Measurements from ENCODE around the gene AURKA. TPM values are rescaled to one million over a fixed set of nuclear protein-coding genes. Genes with fewer than 3 reads are reported as not detected.

AURKA gene
- total and polyA plus RNA-seq, 2 of the 8 experiments (the other 6 are each of a cell fraction or from before 2014, with no cell fraction given): 45.8 to 84.8 TPM

DNA sequence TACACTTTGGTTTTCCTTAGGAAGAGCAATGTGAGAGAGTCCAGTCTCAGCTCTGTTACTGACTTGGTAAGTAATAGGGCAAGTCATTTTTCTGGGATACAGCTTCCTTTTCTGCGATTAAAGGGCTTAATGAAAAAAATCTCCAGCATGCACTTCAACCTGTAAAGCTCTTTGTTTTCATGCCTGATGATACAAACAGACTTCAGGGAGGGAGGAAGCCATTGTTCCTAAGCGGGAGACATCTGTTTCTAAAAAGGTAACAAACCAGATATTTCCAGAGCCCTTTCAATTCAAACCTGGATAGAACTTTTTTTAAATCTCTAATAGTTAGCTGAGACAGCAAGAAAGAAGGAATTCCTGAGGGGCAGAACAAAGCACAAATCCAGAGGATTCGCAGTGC lies 14.9 kb upstream of the AURKA start:
- POLR2A ChIA-PET (ENCODE audit: partially characterized antibody): interaction anchor here (1.0 to 2.0 kb wide), 3 partner anchors 11 to 19 kb away, joined by 3 to 6 read pairs (median 3); no protein-coding TSS in a partner anchor
- Histone ChIP-seq H4K20me1 (replicated peaks in 1 of 2; ENCODE audit: control insufficient read depth in 1 of 2, insufficient read depth in 2 of 2, low read length in 2 of 2) (peaks cover 2 to 3% of the 10 kb centered on the region in 2 experiments), H3K4me1 (replicated peaks in 1 of 4; ENCODE audit: control insufficient read depth in 3 of 4, insufficient read depth in 4 of 4, low read length in 3 of 4) (no peaks in the 10 kb centered on the region), H2BK120ac (replicated peaks; ENCODE audit: low read depth, low read length) (no peak overlapping the region), H4K8ac (ENCODE audit: extremely low read depth, insufficient read depth, low read length) (no peak overlapping the region), H3K18ac (ENCODE audit: extremely low read depth, low read length) (no peak overlapping the region), H2BK20ac (ENCODE audit: low read length) (no peak overlapping the region), H3K14ac (ENCODE audit: insufficient read length) (no peak overlapping the region), H3K4me2 (ENCODE audit: insufficient read depth in 1 of 2, low read depth in 2 of 2, low read length in 2 of 2) (no peak overlapping the region), H3K4ac (replicated peaks; ENCODE audit: insufficient read length, low read depth, low read length) (no peak overlapping the region), H3K27ac (ENCODE audit: low read depth, low read length) (no peak overlapping the region), H3K9me3 (ENCODE audit: insufficient read depth in 2 of 2, low read depth in 1 of 2, low read length in 1 of 2) (no peaks in the 10 kb centered on the region), H4K91ac (replicated peaks; ENCODE audit: insufficient read length, low read length) (no peak overlapping the region), H3K23me2 (ENCODE audit: low read depth, low read length) (no peaks in the 10 kb centered on the region), H2BK15ac (ENCODE audit: low read length) (no peak overlapping the region), H3K9ac (replicated peaks in 1 of 4; ENCODE audit: extremely low read depth in 1 of 4, low read depth in 3 of 4, low read length in 3 of 4) (no peak overlapping the region), H2AFZ (ENCODE audit: low read length) (no peak overlapping the region), H3K56ac (replicated peaks; ENCODE audit: insufficient read length, low read depth, low read length) (no peak overlapping the region), H2AK5ac (ENCODE audit: low read depth, low read length) (no peak overlapping the region), H3K79me2 (ENCODE audit: control insufficient read depth in 1 of 2, insufficient read depth in 2 of 2, low read length in 2 of 2) (peaks cover 0 to 6% of the 10 kb centered on the region in 2 experiments; a peak in 2 of 4 replicates), H2BK5ac (ENCODE audit: low read depth, low read length) (no peak overlapping the region), H3K79me1 (ENCODE audit: low read depth, low read length) (no peaks in the 10 kb centered on the region; the same call in 1 of the 2 replicates), H2BK12ac (ENCODE audit: low read depth, low read length) (no peak overlapping the region), H3K23ac (ENCODE audit: insufficient read length) (no peak overlapping the region), H3K36me3 (ENCODE audit: control insufficient read depth in 2 of 4, insufficient read depth in 4 of 4, low read length in 3 of 4) (peaks cover 9 to 51% (median 39%) of the 10 kb centered on the region in 4 experiments; a peak in 7 of 8 replicates), H4K5ac (ENCODE audit: insufficient read length, low read depth, low read length) (no peak overlapping the region), H3K4me3 (ENCODE audit: extremely low read depth in 1 of 4, insufficient read depth in 2 of 4, low read depth in 3 of 4, low read length in 4 of 4) (no peak overlapping the region), H3K27me3 (replicated peaks in 1 of 4; ENCODE audit: control insufficient read depth in 3 of 4, extremely low read depth in 1 of 4, insufficient read depth in 3 of 4, low read length in 3 of 4) (no peaks in the 10 kb centered on the region)
- DNase-seq (ENCODE audit: low read depth in 1 of 2, low spot score in 2 of 2) (no peak), FAIRE-seq (no peak)
- WGBS, 2 experiments (ENCODE audit: extremely low coverage in 1 of 2, insufficient coverage in 1 of 2, insufficient read length in 1 of 2, insufficient replicate concordance in 2 of 2, low coverage in 1 of 2, low lambda C conversion rate in 2 of 2, missing lambda C conversion rate in 1 of 2): 93% methylated on average over 3 of the region's 3 CpGs; no CpG with 5 or more reads in 1 of the 2 experiments
- CTCF ChIA-PET (ENCODE audit: partially characterized antibody): interaction anchor here (1.0 to 2.3 kb wide), 3 partner anchors 9 to 12 kb away, joined by 4 to 5 read pairs (median 4); no protein-coding TSS in a partner anchor
- TF ChIP-seq, protein P1, sequence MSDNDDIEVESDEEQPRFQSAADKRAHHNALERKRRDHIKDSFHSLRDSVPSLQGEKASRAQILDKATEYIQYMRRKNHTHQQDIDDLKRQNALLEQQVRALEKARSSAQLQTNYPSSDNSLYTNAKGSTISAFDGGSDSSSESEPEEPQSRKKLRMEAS (IDR thresholded peaks at IDR 0.05): no peak
- TF ChIP-seq, protein P2, sequence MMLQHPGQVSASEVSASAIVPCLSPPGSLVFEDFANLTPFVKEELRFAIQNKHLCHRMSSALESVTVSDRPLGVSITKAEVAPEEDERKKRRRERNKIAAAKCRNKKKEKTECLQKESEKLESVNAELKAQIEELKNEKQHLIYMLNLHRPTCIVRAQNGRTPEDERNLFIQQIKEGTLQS (IDR thresholded peaks at IDR 0.05; ENCODE audit: insufficient read depth, low read depth, low read length): no peak
- TF ChIP-seq NRF1 (IDR thresholded peaks at IDR 0.05; ENCODE audit: low read depth, low read length): no peak
- no peak for TF ChIP-seq BCL11A (IDR thresholded peaks at IDR 0.05; ENCODE audit: low read depth in 2 of 2, low read length in 2 of 2)
- TF ChIP-seq RNF2 (IDR thresholded peaks at IDR 0.05; ENCODE audit: borderline replicate concordance, low read depth, low read length, missing control alignments, poor library complexity, severe bottlenecking): no peak
- TF ChIP-seq CHD1 (IDR thresholded peaks at IDR 0.05; ENCODE audit: low read depth, low read length): no peak
- TF ChIP-seq EZH2 (IDR thresholded peaks at IDR 0.05; ENCODE audit: low read depth, low read length, severe bottlenecking): no peak
- TF ChIP-seq CHD2 (IDR thresholded peaks at IDR 0.05; ENCODE audit: low read length): no peak

Measured in H1 (cell line).